ENCODE data around the gene CLEC1A. TPM values are rescaled to one million over a fixed set of nuclear protein-coding genes. Genes with fewer than 3 reads are reported as not detected.

Gene CLEC1A
- total RNA-seq, 4 donors from 2014 or later: 0.55 to 14.1 (median 3.8) TPM; not detected in 1

DNA sequence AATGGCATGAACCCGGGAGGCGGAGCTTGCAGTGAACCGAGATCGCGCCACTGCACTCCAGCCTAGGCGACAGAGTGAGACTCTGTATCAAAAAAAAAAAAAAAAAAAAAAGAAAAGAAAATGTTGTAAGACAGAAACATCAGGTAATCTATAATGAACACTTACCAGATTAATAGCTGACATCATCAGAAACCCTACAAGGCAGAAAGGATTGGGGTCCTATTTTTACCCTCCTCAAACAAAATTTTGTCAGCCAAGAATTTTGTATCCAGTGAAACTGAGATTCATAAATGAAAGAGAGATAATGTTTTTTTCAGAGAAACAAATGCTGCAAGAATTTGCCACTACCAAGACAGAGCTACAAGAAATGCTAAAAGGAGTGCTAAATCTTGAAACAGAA, 14.1 kb downstream of the CLEC1A start:
- TF ChIP-seq EP300 (IDR thresholded peaks at IDR 0.05; ENCODE audit: low read depth) (no peak), POLR2A (IDR thresholded peaks at IDR 0.05) (no peak), POLR2AphosphoS5 (IDR thresholded peaks at IDR 0.05) (no peak)
- TF ChIP-seq, protein P1, sequence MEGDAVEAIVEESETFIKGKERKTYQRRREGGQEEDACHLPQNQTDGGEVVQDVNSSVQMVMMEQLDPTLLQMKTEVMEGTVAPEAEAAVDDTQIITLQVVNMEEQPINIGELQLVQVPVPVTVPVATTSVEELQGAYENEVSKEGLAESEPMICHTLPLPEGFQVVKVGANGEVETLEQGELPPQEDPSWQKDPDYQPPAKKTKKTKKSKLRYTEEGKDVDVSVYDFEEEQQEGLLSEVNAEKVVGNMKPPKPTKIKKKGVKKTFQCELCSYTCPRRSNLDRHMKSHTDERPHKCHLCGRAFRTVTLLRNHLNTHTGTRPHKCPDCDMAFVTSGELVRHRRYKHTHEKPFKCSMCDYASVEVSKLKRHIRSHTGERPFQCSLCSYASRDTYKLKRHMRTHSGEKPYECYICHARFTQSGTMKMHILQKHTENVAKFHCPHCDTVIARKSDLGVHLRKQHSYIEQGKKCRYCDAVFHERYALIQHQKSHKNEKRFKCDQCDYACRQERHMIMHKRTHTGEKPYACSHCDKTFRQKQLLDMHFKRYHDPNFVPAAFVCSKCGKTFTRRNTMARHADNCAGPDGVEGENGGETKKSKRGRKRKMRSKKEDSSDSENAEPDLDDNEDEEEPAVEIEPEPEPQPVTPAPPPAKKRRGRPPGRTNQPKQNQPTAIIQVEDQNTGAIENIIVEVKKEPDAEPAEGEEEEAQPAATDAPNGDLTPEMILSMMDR (IDR thresholded peaks at IDR 0.05): no peak
- intact Hi-C loops (cut with DNase I; ENCODE audit: low total_unique reads) (no loop called here), in situ Hi-C loops (cut with MboI; ENCODE audit: low pct_ligation_motif_present in 1 of 4, low pct_unique_long_range_greater_than_20kb in 1 of 4, low sequenced_read_pairs in 3 of 4) (no loop called here)
- Histone ChIP-seq H3K4me1 (peaks cover 0 to 2% (median 0%) of the 10 kb centered on the region in 4 donors), H3K36me3 (no peaks in the 10 kb centered on the region), H3K27ac (no peak overlapping the region), H3K27me3 (no peaks in the 10 kb centered on the region), H3K9me3 (no peaks in the 10 kb centered on the region), H3K4me3 (no peak overlapping the region)
- no peak for DNase-seq
- WGBS, 2 donors (ENCODE audit: low coverage in 1 of 2): 82 to 92% methylated on average over 2 to 6 of the region's 6 CpGs

DNA sequence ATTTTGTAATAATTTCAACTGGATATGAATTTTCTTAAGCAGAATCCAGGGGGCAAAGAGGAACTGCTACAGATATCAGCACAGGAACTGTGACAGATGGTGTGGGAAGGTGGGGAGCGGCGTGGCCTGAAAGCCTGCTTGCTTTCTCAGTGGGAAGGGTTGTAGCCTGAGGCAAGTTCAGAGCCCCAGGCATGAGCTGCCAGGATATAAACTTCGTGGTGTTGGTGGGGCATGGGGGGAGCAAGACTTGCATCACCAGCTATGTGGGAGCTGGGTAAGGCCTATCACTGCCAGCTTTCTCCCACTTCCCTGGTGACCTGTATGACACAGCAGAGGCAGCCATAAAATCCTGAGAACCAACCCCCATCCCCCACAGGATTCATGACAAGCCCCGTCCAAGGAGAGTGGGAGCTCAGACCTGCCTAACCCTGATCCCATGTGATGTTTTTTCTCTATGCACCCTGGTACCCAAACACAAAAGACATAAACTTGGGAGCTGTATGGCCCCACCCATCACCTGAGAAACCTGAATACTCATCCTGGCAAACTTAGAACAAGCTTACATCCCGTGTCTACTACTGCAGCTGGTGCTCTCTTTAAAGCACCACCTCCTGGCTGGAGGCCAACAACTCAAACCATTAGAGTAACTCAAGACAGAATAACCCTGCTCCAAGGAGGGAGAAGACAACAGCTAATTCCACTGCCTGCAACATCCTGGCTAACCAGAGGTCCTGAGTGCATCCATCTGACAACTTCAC, 16.5 kb downstream of the CLEC1A start:
- H3K27me3 ChIP-seq: no peaks in the 10 kb centered on the region
- WGBS, 2 donors (ENCODE audit: low coverage in 1 of 2): 58 to 70% methylated on average over 2 to 5 of the region's 5 CpGs
- no peaks in the 10 kb centered on the region for H3K36me3 ChIP-seq
- no peak for DNase-seq
- H3K9me3 ChIP-seq: no peaks in the 10 kb centered on the region
- H3K4me1 ChIP-seq: no peaks in the 10 kb centered on the region
- no peak overlapping the region for H3K4me3 ChIP-seq
- intact Hi-C loops (cut with DNase I; ENCODE audit: low total_unique reads): no loop called here
- no peak overlapping the region for H3K27ac ChIP-seq
- in situ Hi-C loops (cut with MboI; ENCODE audit: low pct_ligation_motif_present in 1 of 4, low pct_unique_long_range_greater_than_20kb in 1 of 4, low sequenced_read_pairs in 3 of 4): no loop called here
- TF ChIP-seq POLR2AphosphoS5 (IDR thresholded peaks at IDR 0.05): no peak

DNA sequence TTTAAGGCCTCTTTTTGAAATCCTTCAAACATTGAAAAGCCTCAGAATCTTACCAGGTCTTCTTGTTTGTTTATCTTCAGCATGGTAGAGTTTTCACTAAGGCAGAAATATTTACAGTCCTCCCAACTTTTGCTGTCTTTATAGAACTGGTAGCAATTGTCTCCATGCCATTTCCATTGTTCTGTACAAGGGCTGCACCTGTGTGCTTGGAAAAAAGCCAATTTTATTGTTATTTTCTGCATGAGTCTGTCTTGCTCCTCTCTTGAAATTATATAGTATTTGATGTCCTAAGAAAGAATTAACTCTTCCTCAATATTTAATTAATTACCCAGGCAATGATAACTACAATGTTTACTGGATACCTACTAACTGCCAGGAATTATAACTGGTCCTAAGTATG, 23.3 kb downstream of the CLEC1A start:
- Histone ChIP-seq H3K9me3 (no peaks in the 10 kb centered on the region), H3K36me3 (no peaks in the 10 kb centered on the region), H3K4me3 (no peak overlapping the region), H3K27ac (no peak overlapping the region), H3K4me1 (no peaks in the 10 kb centered on the region), H3K27me3 (no peaks in the 10 kb centered on the region)
- in situ Hi-C loops (cut with MboI; ENCODE audit: low pct_ligation_motif_present in 1 of 4, low pct_unique_long_range_greater_than_20kb in 1 of 4, low sequenced_read_pairs in 3 of 4) (no loop called here), intact Hi-C loops (cut with DNase I; ENCODE audit: low total_unique reads) (no loop called here)
- DNase-seq: no peak
- TF ChIP-seq POLR2AphosphoS5 (IDR thresholded peaks at IDR 0.05): no peak
- TF ChIP-seq EP300 (IDR thresholded peaks at IDR 0.05; ENCODE audit: low read depth): no peak
- TF ChIP-seq, protein P1 (IDR thresholded peaks at IDR 0.05): no peak

DNA sequence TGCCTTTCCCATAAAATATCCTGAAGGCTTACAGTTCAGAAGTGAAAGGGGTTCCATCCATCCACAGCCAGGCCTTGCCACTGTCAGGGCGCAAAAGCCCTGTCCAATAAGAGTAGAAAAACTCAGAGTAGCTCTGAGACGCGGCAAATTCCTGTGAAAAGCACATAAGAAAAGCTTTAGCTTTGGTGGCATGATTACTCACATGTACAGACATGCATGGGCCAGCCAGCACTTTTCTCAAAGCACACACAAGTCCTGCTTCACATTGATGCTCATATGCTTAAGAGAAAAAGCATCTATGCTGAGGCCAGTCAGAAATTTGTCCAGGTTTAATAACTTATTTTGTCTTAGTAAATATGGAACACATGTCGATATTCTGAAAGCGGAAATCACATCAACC, 25.5 kb downstream of the CLEC1A start:
- 93 to 96% methylated on average over 5 of the region's 5 CpGs for whole genome bisulfite sequencing, 2 donors (ENCODE audit: low coverage in 1 of 2)
- no peaks in the 10 kb centered on the region for H3K36me3 ChIP-seq
- intact Hi-C loops (cut with DNase I; ENCODE audit: low total_unique reads): no loop called here
- no peaks in the 10 kb centered on the region for H3K4me1 ChIP-seq
- no peaks in the 10 kb centered on the region for H3K9me3 ChIP-seq
- H3K27me3 ChIP-seq: no peaks in the 10 kb centered on the region
- no peak overlapping the region for H3K27ac ChIP-seq
- no peak for DNase-seq
- in situ Hi-C loops (cut with MboI; ENCODE audit: low pct_ligation_motif_present in 1 of 4, low pct_unique_long_range_greater_than_20kb in 1 of 4, low sequenced_read_pairs in 3 of 4): no loop called here
- TF ChIP-seq POLR2A (IDR thresholded peaks at IDR 0.05): no peak
- TF ChIP-seq POLR2AphosphoS5 (IDR thresholded peaks at IDR 0.05): no peak
- TF ChIP-seq EP300 (IDR thresholded peaks at IDR 0.05; ENCODE audit: low read depth): no peak
- TF ChIP-seq, protein P1 (IDR thresholded peaks at IDR 0.05): no peak
- H3K4me3 ChIP-seq: no peak overlapping the region

DNA sequence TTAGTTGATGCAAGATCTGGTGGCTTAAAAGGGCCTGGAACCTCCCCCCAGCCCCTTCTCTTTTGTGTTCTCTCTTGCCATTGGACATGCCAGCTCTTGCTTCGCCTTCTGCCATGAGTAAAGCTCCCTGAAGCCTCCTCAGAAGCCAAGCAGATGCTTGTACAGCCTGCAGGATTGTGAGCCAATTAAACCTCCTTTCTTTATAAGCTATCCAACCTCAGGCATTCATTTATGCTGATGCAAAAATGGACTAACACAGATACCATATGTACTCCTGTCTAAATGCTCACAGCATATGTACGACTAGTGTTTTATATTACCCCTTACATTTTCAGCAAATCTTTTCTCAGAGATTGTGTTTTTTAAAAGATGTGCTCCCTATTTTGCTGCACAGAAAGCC, 26.7 kb downstream of the CLEC1A start:
- DNase-seq: no peak
- in situ Hi-C loops (cut with MboI; ENCODE audit: low pct_ligation_motif_present in 1 of 4, low pct_unique_long_range_greater_than_20kb in 1 of 4, low sequenced_read_pairs in 3 of 4): no loop called here
- no peak for TF ChIP-seq POLR2A (IDR thresholded peaks at IDR 0.05)
- Histone ChIP-seq H3K9me3 (no peaks in the 10 kb centered on the region), H3K27ac (no peak overlapping the region), H3K4me1 (peaks cover 0 to 4% (median under 1%) of the 10 kb centered on the region in 4 donors), H3K36me3 (no peaks in the 10 kb centered on the region), H3K4me3 (no peak overlapping the region), H3K27me3 (no peaks in the 10 kb centered on the region)
- intact Hi-C loops (cut with DNase I; ENCODE audit: low total_unique reads): no loop called here
- WGBS, 2 donors (ENCODE audit: low coverage in 1 of 2): 89 to 100% methylated on average over 1 to 2 of the region's 2 CpGs

Data from transverse colon (tissue), 4 donors.